ENCODE data around the gene ANAPC13.

Gene ANAPC13

GRCh38 chr3:134447351-134447750, 38.4 kb downstream of the ANAPC13 start:
- no peaks in the 10 kb centered on the region for H3K9me2 ChIP-seq (replicated peaks; ENCODE audit: low read depth, low read length)
- H3F3A ChIP-seq (ENCODE audit: low read depth): no peaks in the 10 kb centered on the region
- TF ChIP-seq EZH2phosphoT487 (IDR thresholded peaks at IDR 0.05; ENCODE audit: borderline replicate concordance): no peak
- no peaks in the 10 kb centered on the region for H4K20me1 ChIP-seq (ENCODE audit: insufficient read depth, low read length, poor library complexity, severe bottlenecking)
- no peak overlapping the region for H2AFZ ChIP-seq (ENCODE audit: low read length)
- peaks cover 7% of the 10 kb centered on the region for H3K4me1 ChIP-seq (ENCODE audit: insufficient read depth, low read length, poor library complexity, severe bottlenecking)
- no peak overlapping the region for H3K4me3 ChIP-seq (ENCODE audit: low read length, poor library complexity, severe bottlenecking)
- no peaks in the 10 kb centered on the region for H3K79me2 ChIP-seq (ENCODE audit: insufficient read depth, low read length)
- H3K9ac ChIP-seq (ENCODE audit: low read depth, low read length, poor library complexity, severe bottlenecking): no peak overlapping the region
- H3K36me3 ChIP-seq (ENCODE audit: insufficient read depth, low read length): no peaks in the 10 kb centered on the region
- no peak overlapping the region for H3K4me2 ChIP-seq (ENCODE audit: low read depth, low read length, poor library complexity, severe bottlenecking)
- peaks cover 5% of the 10 kb centered on the region; the same call in 1 of the 2 replicates for H3K9me3 ChIP-seq (ENCODE audit: insufficient read depth, low read depth, low read length)
- H3K27me3 ChIP-seq (ENCODE audit: insufficient read depth, low read length, poor library complexity, severe bottlenecking): no peaks in the 10 kb centered on the region

GRCh38 chr3:134446800-134447199, 39.0 kb downstream of the ANAPC13 start:
- Histone ChIP-seq H3K9ac (ENCODE audit: low read depth, low read length, poor library complexity, severe bottlenecking) (no peak overlapping the region), H2AFZ (ENCODE audit: low read length) (no peak overlapping the region), H3K9me2 (replicated peaks; ENCODE audit: low read depth, low read length) (no peaks in the 10 kb centered on the region), H3K4me1 (ENCODE audit: insufficient read depth, low read length, poor library complexity, severe bottlenecking) (peaks cover 7% of the 10 kb centered on the region), H3F3A (ENCODE audit: low read depth) (no peaks in the 10 kb centered on the region), H3K36me3 (ENCODE audit: insufficient read depth, low read length) (no peaks in the 10 kb centered on the region), H3K4me3 (ENCODE audit: low read length, poor library complexity, severe bottlenecking) (no peak overlapping the region), H3K79me2 (ENCODE audit: insufficient read depth, low read length) (no peaks in the 10 kb centered on the region), H4K20me1 (ENCODE audit: insufficient read depth, low read length, poor library complexity, severe bottlenecking) (no peaks in the 10 kb centered on the region), H3K9me3 (ENCODE audit: insufficient read depth, low read depth, low read length) (peaks cover 5% of the 10 kb centered on the region; the same call in 1 of the 2 replicates), H3K27me3 (ENCODE audit: insufficient read depth, low read length, poor library complexity, severe bottlenecking) (no peaks in the 10 kb centered on the region), H3K4me2 (ENCODE audit: low read depth, low read length, poor library complexity, severe bottlenecking) (no peak overlapping the region)
- no peak for TF ChIP-seq EZH2phosphoT487 (IDR thresholded peaks at IDR 0.05; ENCODE audit: borderline replicate concordance)
- no peak for TF ChIP-seq CTCF (conservative IDR thresholded peaks at IDR 0.05; ENCODE audit: low read length)

- no peak overlapping the region for H3K9ac ChIP-seq (ENCODE audit: low read depth, low read length, poor library complexity, severe bottlenecking)
- no peaks in the 10 kb centered on the region for H3K79me2 ChIP-seq (ENCODE audit: insufficient read depth, low read length)
- H3K9me2 ChIP-seq (replicated peaks; ENCODE audit: low read depth, low read length): no peaks in the 10 kb centered on the region
- TF ChIP-seq EZH2phosphoT487 (IDR thresholded peaks at IDR 0.05; ENCODE audit: borderline replicate concordance): no peak
- no peak for TF ChIP-seq CTCF (conservative IDR thresholded peaks at IDR 0.05; ENCODE audit: low read length)
- H3K4me3 ChIP-seq (ENCODE audit: low read length, poor library complexity, severe bottlenecking): no peak overlapping the region
- H2AFZ ChIP-seq (ENCODE audit: low read length): no peak overlapping the region
- no peaks in the 10 kb centered on the region for H3K27me3 ChIP-seq (ENCODE audit: insufficient read depth, low read length, poor library complexity, severe bottlenecking)
- no peak overlapping the region for H3K4me2 ChIP-seq (ENCODE audit: low read depth, low read length, poor library complexity, severe bottlenecking)
- H3F3A ChIP-seq (ENCODE audit: low read depth): no peaks in the 10 kb centered on the region
- H3K4me1 ChIP-seq (ENCODE audit: insufficient read depth, low read length, poor library complexity, severe bottlenecking): peaks cover 7% of the 10 kb centered on the region
- no peaks in the 10 kb centered on the region for H3K36me3 ChIP-seq (ENCODE audit: insufficient read depth, low read length)
- peaks cover 5% of the 10 kb centered on the region; the same call in 1 of the 2 replicates for H3K9me3 ChIP-seq (ENCODE audit: insufficient read depth, low read depth, low read length)
- H4K20me1 ChIP-seq (ENCODE audit: insufficient read depth, low read length, poor library complexity, severe bottlenecking): no peaks in the 10 kb centered on the region
These were observed 40.1 kb downstream of the ANAPC13 start for GRCh38 chr3:134445636-134446035.

GRCh38 chr3:134445095-134445494, 40.7 kb downstream of the ANAPC13 start:
- H3K27me3 ChIP-seq (ENCODE audit: insufficient read depth, low read length, poor library complexity, severe bottlenecking): no peaks in the 10 kb centered on the region
- H3K9me2 ChIP-seq (replicated peaks; ENCODE audit: low read depth, low read length): no peaks in the 10 kb centered on the region
- no peak overlapping the region for H3K9ac ChIP-seq (ENCODE audit: low read depth, low read length, poor library complexity, severe bottlenecking)
- H3K36me3 ChIP-seq (ENCODE audit: insufficient read depth, low read length): no peaks in the 10 kb centered on the region
- H3K9me3 ChIP-seq (ENCODE audit: insufficient read depth, low read depth, low read length): peaks cover 5% of the 10 kb centered on the region; the same call in 1 of the 2 replicates
- H3K4me1 ChIP-seq (ENCODE audit: insufficient read depth, low read length, poor library complexity, severe bottlenecking): peaks cover 4% of the 10 kb centered on the region
- H4K20me1 ChIP-seq (ENCODE audit: insufficient read depth, low read length, poor library complexity, severe bottlenecking): no peaks in the 10 kb centered on the region
- no peak overlapping the region for H3K4me2 ChIP-seq (ENCODE audit: low read depth, low read length, poor library complexity, severe bottlenecking)
- no peaks in the 10 kb centered on the region for H3K79me2 ChIP-seq (ENCODE audit: insufficient read depth, low read length)
- H2AFZ ChIP-seq (ENCODE audit: low read length): no peak overlapping the region
- TF ChIP-seq CTCF (conservative IDR thresholded peaks at IDR 0.05; ENCODE audit: low read length) (no peak), EZH2phosphoT487 (IDR thresholded peaks at IDR 0.05; ENCODE audit: borderline replicate concordance) (no peak)
- no peak overlapping the region for H3K4me3 ChIP-seq (ENCODE audit: low read length, poor library complexity, severe bottlenecking)
- no peaks in the 10 kb centered on the region for H3F3A ChIP-seq (ENCODE audit: low read depth)
